GM21423 (cell line): ENCODE measurements around the gene PLA2G12A.

ENCODE experiments used
- ATAC-seq: cut with Tn5 transposase; IDR thresholded peaks from one replicate; pipeline ENCODE4 v1.9.1; 2021; ENCODE audit warnings: mild to moderate bottlenecking, moderate library complexity; ENCODE audit not compliant: unreplicated experiment

The PLA2G12A gene

GRCh38 chr4:109729718-109730618 lies at the start of gene PLA2G12A:
Gene PLA2G12A, minus strand, starts transcription at chr4:109730070. Its CDS starts 261 bp downstream, at chr4:109729809.
- ATAC-seq: peak; percentile 80

GRCh38 chr4:109764789-109765402 lies 35.0 kb upstream of the PLA2G12A start:
- ATAC-seq: no peak

GRCh38 chr4:109764376-109764775 lies 34.5 kb upstream of the PLA2G12A start:
- no peak for ATAC-seq

- no peak for ATAC-seq
Measured at GRCh38 chr4:109760682-109761081, 30.8 kb upstream of the PLA2G12A start.

GRCh38 chr4:109755656-109756055 lies 25.8 kb upstream of the PLA2G12A start:
- ATAC-seq: no peak

GRCh38 chr4:109754093-109754857 lies 24.4 kb upstream of the PLA2G12A start:
- no peak for ATAC-seq

GRCh38 chr4:109752525-109752924 lies 22.7 kb upstream of the PLA2G12A start:
- ATAC-seq: no peak

- no peak for ATAC-seq
Measured at GRCh38 chr4:109751852-109752251, 22.0 kb upstream of the PLA2G12A start.

GRCh38 chr4:109750652-109751244 lies 20.9 kb upstream of the PLA2G12A start:
- ATAC-seq: no peak

- no peak for ATAC-seq
Measured at GRCh38 chr4:109749388-109750082, 19.7 kb upstream of the PLA2G12A start.

- no peak for ATAC-seq
Measured at GRCh38 chr4:109748114-109748513, 18.2 kb upstream of the PLA2G12A start.

GRCh38 chr4:109746728-109747127 lies 16.9 kb upstream of the PLA2G12A start:
- ATAC-seq: no peak

- ATAC-seq: no peak
Measured at GRCh38 chr4:109745830-109746229, 16.0 kb upstream of the PLA2G12A start.

- ATAC-seq: no peak
Measured at GRCh38 chr4:109739547-109739946, 9.7 kb upstream of the PLA2G12A start.

- no peak for ATAC-seq
Measured at GRCh38 chr4:109738104-109738872, 8.4 kb upstream of the PLA2G12A start.

GRCh38 chr4:109735566-109736365 lies 5.9 kb upstream of the PLA2G12A start:
- ATAC-seq: no peak

- no peak for ATAC-seq
Measured at GRCh38 chr4:109733728-109734127, 3.9 kb upstream of the PLA2G12A start.

GRCh38 chr4:109730619-109731545 lies 1.0 kb upstream of the PLA2G12A start:
- ATAC-seq: no peak
